Kidney (tissue), 14 donors: Measurements from ENCODE around the gene IL13RA1. TPM values are rescaled to one million over a fixed set of nuclear protein-coding genes. Genes with fewer than 3 reads are reported as not detected.
A peak's percentile ranks its signal among the peaks of the same experiment; 100 is the strongest.

ENCODE experiments used
- DNase-seq, 5 donors: peaks; one replicate each; pipeline ENCODE4 v3.0.0-alpha.2; 2013 to 2020
- FAIRE-seq: peaks from 2 replicates; lab custom pipeline; 2012; peaks lifted over from hg19 to GRCh38; lab: Jason Lieb, UNC
- H3K27ac ChIP-seq, 2 donors: one replicate each; pipeline ENCODE4 v1.7.0; 2013; ENCODE audit warnings: low read depth in 2 of 2, low read length in 2 of 2, inconsistent platforms in 1 of 2
- H3K27me3 ChIP-seq: one replicate; pipeline ENCODE4 v1.7.1; 2013; ENCODE audit warnings: low read length, inconsistent platforms; ENCODE audit not compliant: control insufficient read depth, insufficient read depth
- H3K36me3 ChIP-seq, 3 donors: one replicate each; pipeline versions ENCODE4 v1.7.0 to v1.7.1; 2013; ENCODE audit warnings: low read length in 3 of 3, control low read depth in 1 of 3, inconsistent platforms in 1 of 3; ENCODE audit not compliant: insufficient read depth in 3 of 3, control insufficient read depth in 2 of 3
- H3K4me1 ChIP-seq, 3 donors: one replicate each; pipeline versions ENCODE4 v1.7.0 to v1.7.1; 2013; ENCODE audit warnings: low read length in 3 of 3, inconsistent platforms in 1 of 3, low read depth in 1 of 3; ENCODE audit not compliant: control insufficient read depth in 2 of 3, insufficient read depth in 2 of 3
- H3K4me3 ChIP-seq, 3 donors: one replicate each; pipeline versions ENCODE4 v1.7.0 to v1.8.1; 2013; ENCODE audit warnings: low read length in 3 of 3, control low read depth in 1 of 3, inconsistent platforms in 1 of 3
- H3K9ac ChIP-seq, 3 donors: one replicate each; pipeline versions ENCODE4 v1.7.0 to v1.7.1; 2013; ENCODE audit warnings: low read length in 3 of 3, control low read depth in 1 of 3, inconsistent platforms in 1 of 3
- H3K9me3 ChIP-seq, 3 donors: one replicate each; pipeline versions ENCODE4 v1.7.0 to v1.7.1; 2013; ENCODE audit warnings: low read length in 3 of 3, control low read depth in 1 of 3, inconsistent platforms in 1 of 3; ENCODE audit not compliant: control insufficient read depth in 2 of 3, insufficient read depth in 1 of 3
- CTCF ChIP-seq: IDR thresholded peaks from 3 replicates; pipeline ENCODE4 v1.5.1; 2012; ENCODE audit warnings: mild to moderate bottlenecking, moderate library complexity, borderline replicate concordance; ENCODE audit not compliant: insufficient read depth; ENCODE audit errors: extremely low read depth
- intact Hi-C: fragments of 100-400 bp; cut with DNase I; formaldehyde crosslinking; loops from one replicate; pipeline ENCODE4 v1.11.1; 2022
- polyA plus RNA-seq: library from polyadenylated mRNA; stranded (reverse); fragments of 350-450 nt; fragmentation: Illumina TruSeq; extraction: RNeasy Lipid Tissue Mini Kit (QIAGEN cat#74804); gene quantifications from one replicate; pipeline ENCODE4 v1.2.3, GENCODE V29; 2014; ENCODE audit warnings: low read depth, low replicate concordance; ENCODE audit not compliant: insufficient read depth
- total RNA-seq: library from RNA; stranded (reverse); fragmentation: NEBNext Ultra II Directional; extraction: Animal tissue kit (Norgen Biotek cat#: 25700); gene quantifications from one replicate; pipeline ENCODE4 v1.2.1, GENCODE V29; 2021
- donor health status: control.
- donor health status: control.
- donor health status: control.
- donor health status: control.
- donor health status: control.
- donor health status: DM: yes; HTN: yes; CAD: no.
- donor health status: Normal renal cell carcinoma (clear cell type).

IL13RA1 gene
- total and polyA plus RNA-seq, 2 donors from 2014 or later, result 26.5 to 79.8 TPM

- H3K36me3 ChIP-seq, result no peaks in the 10 kb centered on the region
- no peaks in the 10 kb centered on the region for H3K27me3 ChIP-seq
- peaks cover 0 to 1% (median 0%) of the 10 kb centered on the region in 3 donors for H3K9me3 ChIP-seq
- intact Hi-C loops, result no loop called here
- DNase-seq (no peak), FAIRE-seq (peak; percentile 75)
- H3K4me3 ChIP-seq, result no peak overlapping the region
- H3K9ac ChIP-seq, result no peak overlapping the region
- H3K4me1 ChIP-seq, result peaks cover 0 to 2% (median 0%) of the 10 kb centered on the region in 3 donors
- H3K27ac ChIP-seq, result no peak overlapping the region
- TF ChIP-seq CTCF, result no peak
Observed at GRCh38 chrX:118734909-118735308, 7.5 kb downstream of the IL13RA1 start.

- no peak for TF ChIP-seq CTCF
- no peak overlapping the region for H3K9ac ChIP-seq
- intact Hi-C loops, result no loop called here
- no peak overlapping the region for H3K27ac ChIP-seq
- no peaks in the 10 kb centered on the region for H3K27me3 ChIP-seq
- H3K4me3 ChIP-seq, result no peak overlapping the region
- no peaks in the 10 kb centered on the region for H3K36me3 ChIP-seq
- no peak for DNase-seq
- no peaks in the 10 kb centered on the region for H3K4me1 ChIP-seq
- H3K9me3 ChIP-seq, result peaks cover 0 to 1% (median 0%) of the 10 kb centered on the region in 3 donors
- no peak for FAIRE-seq
Observed at GRCh38 chrX:118736394-118737010, 9.1 kb downstream of the IL13RA1 start.

GRCh38 chrX:118739577-118739976 is 12.2 kb downstream of the IL13RA1 start:
- FAIRE-seq (no peak), DNase-seq (peak in 1 of 5 donors; percentile 46)
- no peaks in the 10 kb centered on the region for H3K4me1 ChIP-seq
- no peak overlapping the region for H3K4me3 ChIP-seq
- intact Hi-C loops, result no loop called here
- no peaks in the 10 kb centered on the region for H3K36me3 ChIP-seq
- no peak for TF ChIP-seq CTCF
- H3K27me3 ChIP-seq, result no peaks in the 10 kb centered on the region
- no peak overlapping the region for H3K9ac ChIP-seq
- H3K27ac ChIP-seq, result no peak overlapping the region
- H3K9me3 ChIP-seq, result peaks cover 0 to 1% (median 0%) of the 10 kb centered on the region in 3 donors
